Prostate gland (tissue), 2 donors: Measurements from ENCODE around the gene ZNRD2.

Experiments
- CTCF ChIP-seq, 4 experiments: fragments of 200-600 bp in 2 of 4; fragments of 450-650 bp in 2 of 4; sonication (generic) in 2 of 4; IDR thresholded peaks; 1 replicate in 3 of 4; 2 replicates in 1 of 4; pipeline ENCODE4 v1.5.1; 2016 to 2019; ENCODE audit warnings: antibody characterized with exemption in 4 of 4, mild to moderate bottlenecking in 2 of 4, moderate library complexity in 2 of 4
- POLR2A ChIP-seq: fragments of 450-650 bp; IDR thresholded peaks from one replicate; pipeline ENCODE4 v1.6.1; 2016; ENCODE audit warnings: antibody characterized with exemption, mild to moderate bottlenecking
- POLR2AphosphoS5 ChIP-seq: sonication (generic); formaldehyde crosslinking; IDR thresholded peaks from one replicate; pipeline ENCODE4 v1.6.1; 2017; ENCODE audit warnings: antibody characterized with exemption

GRCh38 chr11:65586676-65587075 lies 16.4 kb downstream of the ZNRD2 start:
- no peak for TF ChIP-seq POLR2A
- no peak for TF ChIP-seq POLR2AphosphoS5
- no peak for TF ChIP-seq CTCF (IDR thresholded peaks at IDR 0.05)
